DOHH2 (cell line): Measurements from ENCODE around the gene NAT8L.

Experiments used
- H3F3A ChIP-seq: fragments of 200-600 bp; sonication (generic), shearing (Covaris generic); 2 replicates; pipeline ENCODE4 v1.6.0; 2016; ENCODE audit warnings: antibody characterized with exemption, mild to moderate bottlenecking; ENCODE audit not compliant: control insufficient read depth, insufficient read depth
- H3K27ac ChIP-seq: fragments of 200-600 bp; sonication (generic); 2 replicates; pipeline ENCODE4 v1.5.1; 2014; ENCODE audit warnings: low read depth, mild to moderate bottlenecking, low read length, moderate library complexity
- H3K27me3 ChIP-seq: fragments of 200-600 bp; sonication (generic); 2 replicates; pipeline ENCODE4 v1.6.1; 2014; ENCODE audit warnings: mild to moderate bottlenecking, low read length, mixed read lengths; ENCODE audit not compliant: control insufficient read depth
- H3K36me3 ChIP-seq: fragments of 200-600 bp; sonication (generic); 2 replicates; pipeline ENCODE4 v1.6.1; 2014; ENCODE audit warnings: mild to moderate bottlenecking, low read length, moderate library complexity, mixed read lengths; ENCODE audit not compliant: control insufficient read depth
- H3K4me1 ChIP-seq: fragments of 200-600 bp; sonication (generic); 2 replicates; pipeline ENCODE4 v1.6.1; 2014; ENCODE audit warnings: mild to moderate bottlenecking, low read length, mixed read lengths; ENCODE audit not compliant: control insufficient read depth
- H3K4me2 ChIP-seq: fragments of 200-600 bp; sonication (generic); 2 replicates; pipeline ENCODE4 v1.6.0; 2014; ENCODE audit warnings: mild to moderate bottlenecking, low read length, moderate library complexity
- H3K4me3 ChIP-seq: fragments of 200-600 bp; sonication (generic); 2 replicates; pipeline ENCODE4 v1.5.1; 2014; ENCODE audit warnings: mild to moderate bottlenecking, low read length, mixed read lengths
- H3K79me2 ChIP-seq: fragments of 200-600 bp; sonication (generic); 2 replicates; pipeline ENCODE4 v1.6.1; 2014; ENCODE audit warnings: mild to moderate bottlenecking, low read length, mixed read lengths; ENCODE audit not compliant: control insufficient read depth
- H3K9me2 ChIP-seq: fragments of 200-600 bp; sonication (generic); replicated peaks from 2 replicates; pipeline ENCODE4 v1.6.1; 2014; ENCODE audit warnings: mild to moderate bottlenecking, low read length, mixed read lengths; ENCODE audit not compliant: control insufficient read depth
- H3K9me3 ChIP-seq: fragments of 200-600 bp; sonication (generic); 2 replicates; pipeline ENCODE4 v1.6.1; 2014; ENCODE audit warnings: antibody characterized with exemption, low read length, mixed read lengths; ENCODE audit not compliant: control insufficient read depth, insufficient read depth
- H4K20me1 ChIP-seq: fragments of 200-600 bp; sonication (generic); 2 replicates; pipeline ENCODE4 v1.6.0; 2014; ENCODE audit warnings: low read depth, mild to moderate bottlenecking, antibody characterized with exemption, low read length, moderate library complexity; ENCODE audit not compliant: control insufficient read depth, insufficient read depth
- EZH2phosphoT487 ChIP-seq: fragments of 200-600 bp; sonication (generic); IDR thresholded peaks from 2 replicates; pipeline ENCODE4 v1.6.1; 2017; ENCODE audit warnings: borderline replicate concordance, mild to moderate bottlenecking, antibody characterized with exemption, low read length, moderate library complexity, mixed read lengths
- TF ChIP-seq, protein P1 (sequence below): fragments of 200-600 bp; sonication (generic); IDR thresholded peaks from one replicate; pipeline ENCODE4 v1.5.1; 2014; ENCODE audit warnings: antibody characterized with exemption, mild to moderate bottlenecking, low read depth, low read length; ENCODE audit not compliant: poor library complexity, severe bottlenecking

Gene NAT8L

DNA sequence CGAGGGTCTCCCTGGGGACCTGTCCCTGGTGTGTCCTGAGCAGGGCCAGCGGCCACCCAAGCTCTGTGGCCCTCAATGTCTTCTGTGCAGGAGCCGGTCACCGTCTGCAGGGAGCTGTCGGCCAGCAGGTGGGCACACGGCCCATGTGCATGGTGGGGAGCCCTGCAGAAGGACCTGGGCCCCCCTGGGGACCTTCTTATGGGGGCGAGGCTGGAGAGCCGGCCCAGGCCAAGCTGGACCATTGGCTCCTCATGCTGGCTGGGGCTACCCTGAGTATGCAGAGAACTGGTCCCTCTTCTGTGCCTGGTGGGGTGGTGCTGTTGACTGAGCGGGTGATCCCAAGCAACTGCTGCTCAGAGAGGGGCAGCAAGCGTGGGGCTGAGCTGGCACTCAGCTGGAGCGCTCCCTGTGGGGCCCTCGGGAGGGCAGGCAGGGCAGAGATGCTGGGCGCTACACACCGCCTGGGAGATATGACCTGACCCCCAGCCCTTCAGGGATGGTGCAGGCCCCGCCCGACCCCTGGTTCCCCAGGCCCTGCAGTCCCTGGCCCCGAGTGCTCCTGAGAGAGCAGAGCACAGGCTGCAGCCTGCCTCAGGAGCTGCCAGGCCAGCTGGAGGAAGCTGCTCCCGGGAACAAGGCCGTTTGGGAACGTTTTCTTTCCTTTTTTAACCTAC lies 14.8 kb downstream of the NAT8L start:
- H3K9me3 ChIP-seq: no peaks in the 10 kb centered on the region
- H3K4me2 ChIP-seq: no peak overlapping the region
- no peaks in the 10 kb centered on the region for H3K27me3 ChIP-seq
- no peak for TF ChIP-seq EZH2phosphoT487
- TF ChIP-seq, protein P1, sequence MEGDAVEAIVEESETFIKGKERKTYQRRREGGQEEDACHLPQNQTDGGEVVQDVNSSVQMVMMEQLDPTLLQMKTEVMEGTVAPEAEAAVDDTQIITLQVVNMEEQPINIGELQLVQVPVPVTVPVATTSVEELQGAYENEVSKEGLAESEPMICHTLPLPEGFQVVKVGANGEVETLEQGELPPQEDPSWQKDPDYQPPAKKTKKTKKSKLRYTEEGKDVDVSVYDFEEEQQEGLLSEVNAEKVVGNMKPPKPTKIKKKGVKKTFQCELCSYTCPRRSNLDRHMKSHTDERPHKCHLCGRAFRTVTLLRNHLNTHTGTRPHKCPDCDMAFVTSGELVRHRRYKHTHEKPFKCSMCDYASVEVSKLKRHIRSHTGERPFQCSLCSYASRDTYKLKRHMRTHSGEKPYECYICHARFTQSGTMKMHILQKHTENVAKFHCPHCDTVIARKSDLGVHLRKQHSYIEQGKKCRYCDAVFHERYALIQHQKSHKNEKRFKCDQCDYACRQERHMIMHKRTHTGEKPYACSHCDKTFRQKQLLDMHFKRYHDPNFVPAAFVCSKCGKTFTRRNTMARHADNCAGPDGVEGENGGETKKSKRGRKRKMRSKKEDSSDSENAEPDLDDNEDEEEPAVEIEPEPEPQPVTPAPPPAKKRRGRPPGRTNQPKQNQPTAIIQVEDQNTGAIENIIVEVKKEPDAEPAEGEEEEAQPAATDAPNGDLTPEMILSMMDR: no peak
- H3K4me1 ChIP-seq: no peaks in the 10 kb centered on the region
- H3F3A ChIP-seq: no peaks in the 10 kb centered on the region
- H3K36me3 ChIP-seq: no peaks in the 10 kb centered on the region
- no peaks in the 10 kb centered on the region for H3K79me2 ChIP-seq
- H3K27ac ChIP-seq: no peak overlapping the region
- H3K9me2 ChIP-seq: no peaks in the 10 kb centered on the region
- H3K4me3 ChIP-seq: no peak overlapping the region
- H4K20me1 ChIP-seq: no peaks in the 10 kb centered on the region

DNA sequence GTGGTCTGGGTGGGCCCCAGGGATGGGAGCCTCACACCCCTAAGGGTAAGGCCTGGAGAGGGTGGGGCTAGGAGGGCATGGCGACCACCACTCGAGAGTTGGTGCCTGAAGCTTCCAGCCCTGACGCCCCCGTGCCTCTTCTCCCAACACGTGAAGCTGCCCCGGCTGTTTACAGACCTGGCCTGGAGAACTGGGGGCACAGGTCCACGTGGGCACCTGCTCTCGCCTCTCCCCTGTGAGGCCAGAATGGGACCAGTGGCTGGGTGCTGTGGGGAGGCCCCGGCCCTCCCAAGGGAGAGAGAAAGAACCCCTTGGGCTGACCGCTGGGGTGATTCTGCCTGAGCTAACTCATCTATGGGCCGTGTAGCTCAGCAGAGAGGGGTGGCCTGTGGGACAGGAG lies 15.5 kb downstream of the NAT8L start:
- no peaks in the 10 kb centered on the region for H3F3A ChIP-seq
- H3K27me3 ChIP-seq: no peaks in the 10 kb centered on the region
- H3K36me3 ChIP-seq: no peaks in the 10 kb centered on the region
- H3K79me2 ChIP-seq: no peaks in the 10 kb centered on the region
- no peaks in the 10 kb centered on the region for H4K20me1 ChIP-seq
- H3K9me3 ChIP-seq: no peaks in the 10 kb centered on the region
- H3K27ac ChIP-seq: no peak overlapping the region
- TF ChIP-seq EZH2phosphoT487: no peak
- TF ChIP-seq, protein P1: no peak
- no peak overlapping the region for H3K4me3 ChIP-seq
- no peak overlapping the region for H3K4me2 ChIP-seq
- H3K4me1 ChIP-seq: no peaks in the 10 kb centered on the region
- no peaks in the 10 kb centered on the region for H3K9me2 ChIP-seq

DNA sequence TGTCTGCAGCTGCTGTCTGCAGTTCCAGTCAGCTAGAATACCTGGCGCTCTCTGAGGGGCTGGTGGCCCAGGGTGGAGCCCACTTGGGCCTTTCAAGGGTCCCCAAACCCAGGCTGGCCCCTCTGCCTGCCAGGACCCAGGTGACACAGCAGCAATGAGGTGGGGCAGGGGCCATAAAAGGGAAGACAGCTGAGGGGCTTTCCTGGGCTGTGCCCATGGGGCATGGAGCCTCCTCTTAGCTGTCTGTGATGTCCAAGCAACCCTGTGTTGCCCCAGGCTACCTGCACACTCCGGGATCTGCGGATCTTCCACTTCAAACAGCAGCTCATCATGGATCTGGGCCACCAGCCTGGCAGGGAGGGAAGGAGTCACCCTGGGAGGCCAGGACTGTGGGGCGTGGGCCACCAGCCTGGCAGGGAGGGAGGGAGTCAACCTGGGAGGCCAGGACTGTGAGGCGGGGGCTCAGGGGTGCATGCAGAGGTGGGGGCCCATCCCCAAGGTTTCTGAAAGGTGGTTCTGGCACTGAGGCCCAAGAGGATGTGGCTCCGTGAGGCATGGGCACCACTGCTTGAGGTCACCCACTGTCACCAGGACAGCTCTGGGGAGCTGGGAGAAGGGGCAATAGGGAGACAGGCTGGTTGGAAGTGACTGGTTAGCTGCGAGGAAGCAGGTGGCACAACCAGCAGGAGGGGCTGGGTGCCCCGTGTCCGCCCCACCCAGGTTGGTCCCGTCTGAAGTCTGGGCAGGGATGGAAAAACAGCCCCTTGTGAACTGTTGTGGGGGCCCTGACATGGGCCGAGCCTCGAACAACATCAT lies 16.3 kb downstream of the NAT8L start:
- Histone ChIP-seq H3K9me2 (no peaks in the 10 kb centered on the region), H3K36me3 (no peaks in the 10 kb centered on the region), H3F3A (no peaks in the 10 kb centered on the region), H3K9me3 (no peaks in the 10 kb centered on the region), H3K4me1 (no peaks in the 10 kb centered on the region), H3K27ac (no peak overlapping the region), H4K20me1 (no peaks in the 10 kb centered on the region), H3K4me3 (no peak overlapping the region), H3K79me2 (no peaks in the 10 kb centered on the region), H3K27me3 (no peaks in the 10 kb centered on the region), H3K4me2 (no peak overlapping the region)
- TF ChIP-seq EZH2phosphoT487: no peak
- TF ChIP-seq, protein P1: no peak
